Sigmoid colon (tissue), 7 donors: Measurements from ENCODE around the gene CD84. TPM values are rescaled to one million over a fixed set of nuclear protein-coding genes. Genes with fewer than 3 reads are reported as not detected.
"Not testable (repeated sequence)": the region's sequence is repeated elsewhere in the genome, so short reads cannot be mapped to it uniquely, and the experiment has no call there.

Source experiments
- DNase-seq: peaks from one replicate; pipeline ENCODE4 v3.0.0-alpha.2; 2019
- H3K27ac ChIP-seq, 4 donors: fragments of 200-600 bp; sonication (generic); one replicate each; pipeline ENCODE4 v1.5.1; 2016 to 2019; ENCODE audit warnings: mild to moderate bottlenecking in 1 of 4
- H3K27me3 ChIP-seq, 3 donors: fragments of 200-600 bp; sonication (generic); one replicate each; pipeline ENCODE4 v1.5.1; 2019; ENCODE audit warnings: mild to moderate bottlenecking in 1 of 3
- H3K36me3 ChIP-seq, 4 donors: fragments of 200-600 bp; sonication (generic); one replicate each; pipeline ENCODE4 v1.5.1; 2016 to 2019
- H3K4me1 ChIP-seq, 4 donors: fragments of 200-600 bp; sonication (generic); one replicate each; pipeline ENCODE4 v1.5.1; 2017 to 2019
- H3K4me3 ChIP-seq, 4 donors: fragments of 200-600 bp; sonication (generic); one replicate each; pipeline ENCODE4 v1.5.1; 2017 to 2019; ENCODE audit warnings: mild to moderate bottlenecking in 2 of 4, moderate library complexity in 1 of 4
- H3K9me3 ChIP-seq, 4 donors: fragments of 200-600 bp in 3 of 4; sonication (generic) in 3 of 4; one replicate each; pipeline versions ENCODE4 v1.5.1 to v1.6.1; 2013 to 2019
- CTCF ChIP-seq, 4 experiments: fragments of 450-650 bp in 3 of 4; fragments of 200-600 bp in 1 of 4; IDR thresholded peaks; one replicate each; pipeline ENCODE4 v1.5.1; 2016 to 2019; ENCODE audit warnings: antibody characterized with exemption in 4 of 4, mild to moderate bottlenecking in 3 of 4, moderate library complexity in 2 of 4
- EP300 ChIP-seq, 4 donors: sonication (generic); formaldehyde crosslinking; IDR thresholded peaks; one replicate each; pipeline ENCODE4 v1.6.1; 2017; ENCODE audit warnings: antibody characterized with exemption in 4 of 4
- POLR2A ChIP-seq, 2 donors: fragments of 450-650 bp; IDR thresholded peaks; one replicate each; pipeline ENCODE4 v1.6.1; 2016; ENCODE audit warnings: antibody characterized with exemption in 2 of 2, mild to moderate bottlenecking in 2 of 2, moderate library complexity in 2 of 2
- POLR2AphosphoS5 ChIP-seq, 4 donors: sonication (generic); formaldehyde crosslinking; IDR thresholded peaks; one replicate each; pipeline ENCODE4 v1.6.1; 2017; ENCODE audit warnings: antibody characterized with exemption in 4 of 4
- WGBS, 2 donors: extraction: QIAGEN DNeasy Blood & Tissue Kit; methylation state at CpG; one replicate each; pipeline ENCODE4 v1.1.7; 2013; 5-methylcytosine and 5-hydroxymethylcytosine counted together
- intact Hi-C: fragments of 100-400 bp; cut with DNase I; formaldehyde crosslinking; loops from one replicate; pipeline ENCODE4 v1.15.1; 2023
- polyA plus RNA-seq, 3 donors: library from polyadenylated mRNA; stranded (reverse); fragments of 200-250 nt; gene quantifications; one replicate each; pipeline ENCODE4 v1.2.3, GENCODE V29; 2013
- total RNA-seq, 4 donors: library from RNA; depleted of rRNA; stranded (reverse); fragments of >200 nt; gene quantifications; one replicate each; pipeline ENCODE4 v1.1.0, GENCODE V29; 2016
- donor health status: healthy with polysubstance abuse.
- donor health status: Bipolar disorder and iron deficiency.
- donor health status: healthy.

Gene CD84
- total and polyA plus RNA-seq, 7 donors = 0.60 to 7.5 (median 3.2) TPM

- intact Hi-C loops = no loop called here
- Histone ChIP-seq H3K36me3 (no peaks in the 10 kb centered on the region), H3K27me3 (no peaks in the 10 kb centered on the region), H3K9me3 (peaks cover 0 to 4% (median 0%) of the 10 kb centered on the region in 4 donors), H3K4me3 (no peak overlapping the region), H3K4me1 (no peaks in the 10 kb centered on the region), H3K27ac (no peak overlapping the region)
- TF ChIP-seq EP300 (IDR thresholded peaks at IDR 0.05) (no peak), CTCF (IDR thresholded peaks at IDR 0.05) (no peak), POLR2A (IDR thresholded peaks at IDR 0.05) (no peak), POLR2AphosphoS5 (IDR thresholded peaks at IDR 0.05) (no peak)
- no peak for DNase-seq
- WGBS, 2 donors = 43 to 68% methylated on average over 8 of the region's 8 CpGs
These were observed 11.2 kb downstream of the CD84 start for GRCh38 chr1:160567858-160568682.

- intact Hi-C loops = no loop called here
- Histone ChIP-seq H3K9me3 (peaks cover 0 to 4% (median 0%) of the 10 kb centered on the region in 4 donors), H3K27ac (no peak overlapping the region), H3K36me3 (no peaks in the 10 kb centered on the region), H3K4me3 (no peak overlapping the region), H3K4me1 (no peaks in the 10 kb centered on the region), H3K27me3 (no peaks in the 10 kb centered on the region)
- TF ChIP-seq POLR2A (IDR thresholded peaks at IDR 0.05) = no peak
- TF ChIP-seq CTCF (IDR thresholded peaks at IDR 0.05) = no peak
- no peak for TF ChIP-seq EP300 (IDR thresholded peaks at IDR 0.05)
- no peak for TF ChIP-seq POLR2AphosphoS5 (IDR thresholded peaks at IDR 0.05)
- WGBS, 2 donors = 80 to 90% methylated on average over 5 of the region's 5 CpGs
- DNase-seq = no peak
These were observed 12.0 kb downstream of the CD84 start for GRCh38 chr1:160567341-160567740.

- Histone ChIP-seq H3K4me3 (no peak overlapping the region), H3K27me3 (no peaks in the 10 kb centered on the region), H3K9me3 (peaks cover 0 to 4% (median 0%) of the 10 kb centered on the region in 4 donors), H3K36me3 (no peaks in the 10 kb centered on the region), H3K27ac (no peak overlapping the region), H3K4me1 (no peaks in the 10 kb centered on the region)
- TF ChIP-seq EP300 (IDR thresholded peaks at IDR 0.05) = no peak
- no peak for TF ChIP-seq CTCF (IDR thresholded peaks at IDR 0.05)
- TF ChIP-seq POLR2A (IDR thresholded peaks at IDR 0.05) = no peak
- no peak for TF ChIP-seq POLR2AphosphoS5 (IDR thresholded peaks at IDR 0.05)
- 85 to 86% methylated on average over 4 of the region's 4 CpGs for WGBS, 2 donors
- no peak for DNase-seq
- intact Hi-C loops = no loop called here
These were observed 13.7 kb downstream of the CD84 start for GRCh38 chr1:160565564-160565963.

- H3K27ac ChIP-seq, H3K9me3 ChIP-seq, intact Hi-C loops, H3K4me1 ChIP-seq, H3K27me3 ChIP-seq, DNase-seq, H3K4me3 ChIP-seq, H3K36me3 ChIP-seq: not testable (repeated sequence)
- WGBS, 2 donors = 93 to 94% methylated on average over 1 of the region's 1 CpG
These were observed 16.1 kb downstream of the CD84 start for GRCh38 chr1:160563230-160563629.

- DNase-seq, H3K27me3 ChIP-seq, H3K4me1 ChIP-seq, H3K4me3 ChIP-seq, H3K27ac ChIP-seq, H3K36me3 ChIP-seq, intact Hi-C loops, H3K9me3 ChIP-seq: not testable (repeated sequence)
- WGBS, 2 donors = 67 to 77% methylated on average over 2 of the region's 2 CpGs
These were observed 16.6 kb downstream of the CD84 start for GRCh38 chr1:160562745-160563144.

- no peak overlapping the region for H3K27ac ChIP-seq
- intact Hi-C loops = no loop called here
- H3K36me3 ChIP-seq = no peaks in the 10 kb centered on the region
- no peaks in the 10 kb centered on the region for H3K27me3 ChIP-seq
- no peak overlapping the region for H3K4me3 ChIP-seq
- no peaks in the 10 kb centered on the region for H3K4me1 ChIP-seq
- DNase-seq = no peak
- TF ChIP-seq EP300 (IDR thresholded peaks at IDR 0.05) (no peak), POLR2A (IDR thresholded peaks at IDR 0.05) (no peak), CTCF (IDR thresholded peaks at IDR 0.05) (no peak), POLR2AphosphoS5 (IDR thresholded peaks at IDR 0.05) (no peak)
- H3K9me3 ChIP-seq = peaks cover 0 to 4% (median 0%) of the 10 kb centered on the region in 4 donors
These were observed 18.5 kb downstream of the CD84 start for GRCh38 chr1:160560806-160561205.
